ENCODE results near the gene UBR3. TPM values are rescaled to one million over a fixed set of nuclear protein-coding genes. Genes with fewer than 3 reads are reported as not detected.

Gene UBR3
- total and polyA plus RNA-seq, 8 donors, result 7.3 to 26.8 (median 20.5) TPM

- Histone ChIP-seq H3K4me1 (peaks cover 6 to 19% (median 18%) of the 10 kb centered on the region in 3 donors), H3K27me3 (no peaks in the 10 kb centered on the region), H3K4me3 (peak overlapping the region; percentile 68 to 89 (median 80)), H3K36me3 (no peaks in the 10 kb centered on the region), H3K9me3 (no peaks in the 10 kb centered on the region), H3K27ac (peak overlapping the region; percentile 62 to 82 (median 80))
- 0 to 1% methylated on average over 13 of the region's 13 CpGs for WGBS, 2 donors
- peak; percentile 24 to 43 (median 33) for ATAC-seq
- peak in 1 of 6 donors; percentile 32 for DNase-seq
- intact Hi-C loops (cut with DNase I), result no loop called here
- FAIRE-seq, result no peak
- no peak for TF ChIP-seq CTCF (IDR thresholded peaks at IDR 0.05)
Observed at GRCh38 chr2:169828141-169828811, 1.0 kb downstream of the UBR3 start.

- Histone ChIP-seq H3K36me3 (no peaks in the 10 kb centered on the region), H3K27ac (no peak overlapping the region), H3K4me1 (peaks cover 0 to 13% (median 9%) of the 10 kb centered on the region in 3 donors), H3K4me3 (no peak overlapping the region), H3K9me3 (no peaks in the 10 kb centered on the region), H3K27me3 (no peaks in the 10 kb centered on the region)
- 43 to 50% methylated on average over 1 of the region's 1 CpG for WGBS, 2 donors
- ATAC-seq (no peak), FAIRE-seq (no peak), DNase-seq (no peak)
- intact Hi-C loops (cut with DNase I), result no loop called here
- TF ChIP-seq CTCF (IDR thresholded peaks at IDR 0.05), result no peak
Observed at GRCh38 chr2:169834401-169834800, 7.1 kb downstream of the UBR3 start.

- no peak overlapping the region for H3K27ac ChIP-seq
- no peaks in the 10 kb centered on the region for H3K9me3 ChIP-seq
- H3K4me3 ChIP-seq, result no peak overlapping the region
- 59 to 65% methylated on average over 2 of the region's 2 CpGs for WGBS, 2 donors
- no peaks in the 10 kb centered on the region for H3K27me3 ChIP-seq
- peaks cover 0 to 7% (median 4%) of the 10 kb centered on the region in 3 donors for H3K4me1 ChIP-seq
- intact Hi-C loops (cut with DNase I), result no loop called here
- DNase-seq, result no peak
- no peak for FAIRE-seq
- H3K36me3 ChIP-seq, result no peaks in the 10 kb centered on the region
- peak in 2 of 4 donors; percentile 44 to 48 for ATAC-seq
- no peak for TF ChIP-seq CTCF (IDR thresholded peaks at IDR 0.05)
Observed at GRCh38 chr2:169838743-169839489, 11.7 kb downstream of the UBR3 start.

- FAIRE-seq, result no peak
- H3K27ac ChIP-seq, result no peak overlapping the region
Observed at GRCh38 chr2:169839954-169840746, 12.9 kb downstream of the UBR3 start.

More at GRCh38 chr2:169839954-169840746, 12.9 kb downstream of the UBR3 start:
- ATAC-seq (peak in 2 of 4 donors; percentile 39 to 54), DNase-seq (no peak)
- no peaks in the 10 kb centered on the region for H3K36me3 ChIP-seq
- WGBS, 2 donors, result 48 to 60% methylated on average over 10 of the region's 10 CpGs
- H3K27me3 ChIP-seq, result no peaks in the 10 kb centered on the region
- no peaks in the 10 kb centered on the region for H3K9me3 ChIP-seq
- H3K4me1 ChIP-seq, result peaks cover 0 to 7% (median 4%) of the 10 kb centered on the region in 3 donors
- TF ChIP-seq CTCF (IDR thresholded peaks at IDR 0.05), result no peak
- intact Hi-C loops (cut with DNase I), result no loop called here
- no peak overlapping the region for H3K4me3 ChIP-seq
